ENCODE data around the gene TMEM140.

Gene TMEM140

GRCh38 chr7:135147341-135147898 lies 452 bp upstream of the TMEM140 start:
- Mint-ChIP-seq H3K36me3 (peaks cover 5% of the 10 kb centered on the region), H3K27ac (peak overlapping the region; percentile 98), H3K9me3 (no peaks in the 10 kb centered on the region), H3K4me3 (peak overlapping the region; percentile 89), H3K27me3 (no peaks in the 10 kb centered on the region), H3K4me1 (peaks cover 36% of the 10 kb centered on the region)
- DNase-seq (ENCODE audit: low spot score in 2 of 2) (no peak), ATAC-seq (ENCODE audit: low read depth) (peak; percentile 1)

- peaks cover 53% of the 10 kb centered on the region for H3K4me1 Mint-ChIP-seq
- DNase-seq (ENCODE audit: low spot score in 2 of 2) = no peak
- ATAC-seq (ENCODE audit: low read depth) = no peak
Measured at GRCh38 chr7:135150072-135150782, 2.4 kb downstream of the TMEM140 start.

GRCh38 chr7:135151132-135151531 lies 3.3 kb downstream of the TMEM140 start:
- Mint-ChIP-seq H3K4me3 (peak overlapping the region; percentile 67), H3K9me3 (peaks cover 12% of the 10 kb centered on the region), H3K27me3 (no peaks in the 10 kb centered on the region), H3K27ac (peak overlapping the region; percentile 98), H3K36me3 (peaks cover 30% of the 10 kb centered on the region), H3K4me1 (peaks cover 52% of the 10 kb centered on the region)
- DNase-seq (ENCODE audit: low spot score in 2 of 2) (no peak), ATAC-seq (ENCODE audit: low read depth) (no peak)

More at GRCh38 chr7:135150072-135150782, 2.4 kb downstream of the TMEM140 start:
- peak overlapping the region; percentile 98 for H3K27ac Mint-ChIP-seq
- H3K9me3 Mint-ChIP-seq = peaks cover 10% of the 10 kb centered on the region
- H3K27me3 Mint-ChIP-seq = no peaks in the 10 kb centered on the region
- peaks cover 25% of the 10 kb centered on the region for H3K36me3 Mint-ChIP-seq
- peak overlapping the region; percentile 66 for H3K4me3 Mint-ChIP-seq

GRCh38 chr7:135151533-135151932 lies 3.7 kb downstream of the TMEM140 start:
- Mint-ChIP-seq H3K4me1 (peaks cover 51% of the 10 kb centered on the region), H3K27me3 (no peaks in the 10 kb centered on the region), H3K27ac (peak overlapping the region; percentile 98), H3K36me3 (peaks cover 33% of the 10 kb centered on the region), H3K9me3 (peaks cover 15% of the 10 kb centered on the region), H3K4me3 (peak overlapping the region; percentile 67)
- peak in 1 of 2 donors; percentile 21 for DNase-seq (ENCODE audit: low spot score in 2 of 2)
- ATAC-seq (ENCODE audit: low read depth) = peak; percentile 51

GRCh38 chr7:135152442-135152841 lies 4.6 kb downstream of the TMEM140 start:
- H3K27ac Mint-ChIP-seq = peak overlapping the region; percentile 98
- ATAC-seq (ENCODE audit: low read depth) (no peak), DNase-seq (ENCODE audit: low spot score in 2 of 2) (no peak)
- H3K4me1 Mint-ChIP-seq = peaks cover 54% of the 10 kb centered on the region
- peaks cover 19% of the 10 kb centered on the region for H3K9me3 Mint-ChIP-seq
- H3K4me3 Mint-ChIP-seq = no peak overlapping the region
- no peaks in the 10 kb centered on the region for H3K27me3 Mint-ChIP-seq
- H3K36me3 Mint-ChIP-seq = peaks cover 42% of the 10 kb centered on the region

GRCh38 chr7:135154734-135155133 lies 6.9 kb downstream of the TMEM140 start:
- Mint-ChIP-seq H3K36me3 (peaks cover 45% of the 10 kb centered on the region), H3K27ac (no peak overlapping the region), H3K4me1 (peaks cover 49% of the 10 kb centered on the region), H3K4me3 (no peak overlapping the region), H3K27me3 (no peaks in the 10 kb centered on the region), H3K9me3 (peaks cover 19% of the 10 kb centered on the region)
- no peak for DNase-seq (ENCODE audit: low spot score in 2 of 2)
- no peak for ATAC-seq (ENCODE audit: low read depth)

- no peak for DNase-seq (ENCODE audit: low spot score in 2 of 2)
- Mint-ChIP-seq H3K4me3 (no peak overlapping the region), H3K9me3 (peaks cover 19% of the 10 kb centered on the region), H3K27ac (peak overlapping the region; percentile 42), H3K4me1 (peaks cover 52% of the 10 kb centered on the region), H3K36me3 (peaks cover 48% of the 10 kb centered on the region), H3K27me3 (no peaks in the 10 kb centered on the region)
- no peak for ATAC-seq (ENCODE audit: low read depth)
Measured at GRCh38 chr7:135156290-135156689, 8.4 kb downstream of the TMEM140 start.

- Mint-ChIP-seq H3K4me3 (no peak overlapping the region), H3K27me3 (no peaks in the 10 kb centered on the region), H3K36me3 (peaks cover 50% of the 10 kb centered on the region), H3K4me1 (peaks cover 53% of the 10 kb centered on the region), H3K9me3 (peaks cover 19% of the 10 kb centered on the region), H3K27ac (no peak overlapping the region)
- no peak for DNase-seq (ENCODE audit: low spot score in 2 of 2)
- ATAC-seq (ENCODE audit: low read depth) = no peak
Measured at GRCh38 chr7:135158141-135158655, 10.3 kb downstream of the TMEM140 start.

- H3K4me3 Mint-ChIP-seq = no peak overlapping the region
- DNase-seq (ENCODE audit: low spot score in 2 of 2) = no peak
- H3K36me3 Mint-ChIP-seq = peaks cover 46% of the 10 kb centered on the region
- H3K27ac Mint-ChIP-seq = peak overlapping the region; percentile 24
- peaks cover 19% of the 10 kb centered on the region for H3K9me3 Mint-ChIP-seq
- ATAC-seq (ENCODE audit: low read depth) = no peak
- H3K4me1 Mint-ChIP-seq = peaks cover 50% of the 10 kb centered on the region
- no peaks in the 10 kb centered on the region for H3K27me3 Mint-ChIP-seq
Measured at GRCh38 chr7:135158874-135159273, 11.0 kb downstream of the TMEM140 start.

GRCh38 chr7:135159359-135160085 lies 11.7 kb downstream of the TMEM140 start:
- H3K36me3 Mint-ChIP-seq = peaks cover 42% of the 10 kb centered on the region
- no peak for ATAC-seq (ENCODE audit: low read depth)
- peaks cover 47% of the 10 kb centered on the region for H3K4me1 Mint-ChIP-seq
- no peak for DNase-seq (ENCODE audit: low spot score in 2 of 2)
- peak overlapping the region; percentile 24 for H3K27ac Mint-ChIP-seq
- peaks cover 16% of the 10 kb centered on the region for H3K9me3 Mint-ChIP-seq
- H3K27me3 Mint-ChIP-seq = no peaks in the 10 kb centered on the region
- no peak overlapping the region for H3K4me3 Mint-ChIP-seq

- peak in 1 of 2 donors; percentile 8 for DNase-seq (ENCODE audit: low spot score in 2 of 2)
- peaks cover 35% of the 10 kb centered on the region for H3K36me3 Mint-ChIP-seq
- H3K4me3 Mint-ChIP-seq = peak overlapping the region; percentile 76
- no peaks in the 10 kb centered on the region for H3K27me3 Mint-ChIP-seq
- H3K9me3 Mint-ChIP-seq = peaks cover 9% of the 10 kb centered on the region
- ATAC-seq (ENCODE audit: low read depth) = no peak
- peak overlapping the region; percentile 86 for H3K27ac Mint-ChIP-seq
- peaks cover 41% of the 10 kb centered on the region for H3K4me1 Mint-ChIP-seq
Measured at GRCh38 chr7:135160098-135160857, 12.4 kb downstream of the TMEM140 start.

- peak overlapping the region; percentile 48 for H3K4me3 Mint-ChIP-seq
- DNase-seq (ENCODE audit: low spot score in 2 of 2) = peak in 1 of 2 donors; percentile 14
- peaks cover 40% of the 10 kb centered on the region for H3K4me1 Mint-ChIP-seq
Measured at GRCh38 chr7:135160858-135161653, 13.2 kb downstream of the TMEM140 start.

GRCh38 chr7:135161669-135162068 lies 13.8 kb downstream of the TMEM140 start:
- ATAC-seq (ENCODE audit: low read depth) (no peak), DNase-seq (ENCODE audit: low spot score in 2 of 2) (peak in 1 of 2 donors; percentile 8)
- Mint-ChIP-seq H3K36me3 (peaks cover 26% of the 10 kb centered on the region), H3K27me3 (no peaks in the 10 kb centered on the region), H3K4me1 (peaks cover 38% of the 10 kb centered on the region), H3K9me3 (peaks cover 4% of the 10 kb centered on the region), H3K4me3 (no peak overlapping the region), H3K27ac (peak overlapping the region; percentile 86)

More at GRCh38 chr7:135160858-135161653, 13.2 kb downstream of the TMEM140 start:
- Mint-ChIP-seq H3K36me3 (peaks cover 31% of the 10 kb centered on the region), H3K27me3 (no peaks in the 10 kb centered on the region), H3K27ac (peak overlapping the region; percentile 86), H3K9me3 (peaks cover 8% of the 10 kb centered on the region)
- ATAC-seq (ENCODE audit: low read depth) = peak; percentile 84
